ENCODE measurements around the gene SLC49A4. TPM values are rescaled to one million over a fixed set of nuclear protein-coding genes. Genes with fewer than 3 reads are reported as not detected.

SLC49A4 gene
- polyA plus RNA-seq, 2 of the 4 experiments (the other 2 are of a cell fraction) = 11.1 to 16.2 TPM

DNA sequence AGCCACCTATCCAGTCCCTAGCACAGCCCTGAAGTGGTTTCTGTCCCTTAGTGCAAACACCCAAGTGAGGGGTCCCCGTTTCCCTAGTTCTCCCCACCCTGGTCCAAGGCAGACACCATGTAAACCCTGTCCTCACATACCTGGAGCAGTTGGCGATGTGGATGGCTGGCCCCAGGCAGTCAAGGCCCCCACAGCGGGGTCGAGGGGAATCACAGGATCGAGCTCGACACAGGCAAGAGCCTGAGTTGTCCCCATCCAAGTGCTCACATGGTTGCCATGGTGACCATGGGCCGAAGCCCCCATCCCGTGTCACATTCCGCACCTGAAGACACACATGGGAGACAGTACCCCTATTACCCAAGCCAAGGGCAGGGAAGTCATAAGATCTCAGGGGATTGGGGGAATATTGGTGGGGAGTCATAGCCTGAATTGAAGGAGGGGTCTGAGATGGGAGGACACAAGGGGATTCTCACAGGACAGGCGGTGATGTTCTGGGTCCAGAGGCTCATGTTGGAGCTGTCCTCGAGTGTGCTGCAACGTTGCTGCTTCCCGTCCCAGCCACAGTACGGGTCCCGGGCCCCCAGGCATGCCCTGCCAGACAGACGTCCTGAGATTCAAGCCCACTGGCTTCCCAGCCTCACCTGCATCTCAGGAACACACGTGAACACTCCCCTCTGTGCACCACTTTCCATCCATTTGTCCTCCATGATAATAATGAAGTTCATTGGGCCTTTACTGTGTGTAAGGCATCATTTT lies 120.6 kb downstream of the SLC49A4 start:
- DNase-seq (ENCODE audit: low read depth in 1 of 2, low spot score in 1 of 2) = no peak
- Histone ChIP-seq H3K4me1 (no peaks in the 10 kb centered on the region), H3K9me3 (no peaks in the 10 kb centered on the region), H3K27ac (no peak overlapping the region), H3K4me3 (no peak overlapping the region), H3K4me2 (no peak overlapping the region)
- ChIA-PET POLR2A (no interaction called here), CTCF (interaction anchor here (1.4 kb wide), 1 partner anchor 28 kb away, joined by 3 read pairs; no protein-coding TSS in a partner anchor)
- no peak for ATAC-seq
- FAIRE-seq = no peak
- TF ChIP-seq ZC3H11A (IDR thresholded peaks at IDR 0.05) (no peak), SREBF2 (IDR thresholded peaks at IDR 0.05) (no peak), POLR2AphosphoS2 (conservative IDR thresholded peaks at IDR 0.05; ENCODE audit: low read length) (no peak), CBX8 (IDR thresholded peaks at IDR 0.05) (no peak), HDAC2 (IDR thresholded peaks at IDR 0.05) (no peak), HOXB13 (CRISPR knock-in tag; IDR thresholded peaks at IDR 0.05; ENCODE audit: low read depth) (no peak), ZNF302 (CRISPR knock-in tag; IDR thresholded peaks at IDR 0.05) (no peak), TP53 (CRISPR knock-in tag; IDR thresholded peaks at IDR 0.05) (no peak), HOXB5 (CRISPR knock-in tag; IDR thresholded peaks at IDR 0.05) (no peak), JUN (IDR thresholded peaks at IDR 0.05) (no peak), FOSB (CRISPR knock-in tag; IDR thresholded peaks at IDR 0.05) (no peak), NPAS2 (CRISPR knock-in tag; IDR thresholded peaks at IDR 0.05; ENCODE audit: borderline replicate concordance) (no peak)
- TF ChIP-seq, protein P1, sequence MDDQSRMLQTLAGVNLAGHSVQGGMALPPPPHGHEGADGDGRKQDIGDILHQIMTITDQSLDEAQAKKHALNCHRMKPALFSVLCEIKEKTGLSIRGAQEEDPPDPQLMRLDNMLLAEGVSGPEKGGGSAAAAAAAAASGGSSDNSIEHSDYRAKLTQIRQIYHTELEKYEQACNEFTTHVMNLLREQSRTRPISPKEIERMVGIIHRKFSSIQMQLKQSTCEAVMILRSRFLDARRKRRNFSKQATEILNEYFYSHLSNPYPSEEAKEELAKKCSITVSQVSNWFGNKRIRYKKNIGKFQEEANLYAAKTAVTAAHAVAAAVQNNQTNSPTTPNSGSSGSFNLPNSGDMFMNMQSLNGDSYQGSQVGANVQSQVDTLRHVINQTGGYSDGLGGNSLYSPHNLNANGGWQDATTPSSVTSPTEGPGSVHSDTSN (IDR thresholded peaks at IDR 0.05) = no peak
- TF ChIP-seq, protein P2, sequence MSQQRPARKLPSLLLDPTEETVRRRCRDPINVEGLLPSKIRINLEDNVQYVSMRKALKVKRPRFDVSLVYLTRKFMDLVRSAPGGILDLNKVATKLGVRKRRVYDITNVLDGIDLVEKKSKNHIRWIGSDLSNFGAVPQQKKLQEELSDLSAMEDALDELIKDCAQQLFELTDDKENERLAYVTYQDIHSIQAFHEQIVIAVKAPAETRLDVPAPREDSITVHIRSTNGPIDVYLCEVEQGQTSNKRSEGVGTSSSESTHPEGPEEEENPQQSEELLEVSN (IDR thresholded peaks at IDR 0.05; ENCODE audit: borderline replicate concordance, low read depth) = no peak
- TF ChIP-seq, protein P3, sequence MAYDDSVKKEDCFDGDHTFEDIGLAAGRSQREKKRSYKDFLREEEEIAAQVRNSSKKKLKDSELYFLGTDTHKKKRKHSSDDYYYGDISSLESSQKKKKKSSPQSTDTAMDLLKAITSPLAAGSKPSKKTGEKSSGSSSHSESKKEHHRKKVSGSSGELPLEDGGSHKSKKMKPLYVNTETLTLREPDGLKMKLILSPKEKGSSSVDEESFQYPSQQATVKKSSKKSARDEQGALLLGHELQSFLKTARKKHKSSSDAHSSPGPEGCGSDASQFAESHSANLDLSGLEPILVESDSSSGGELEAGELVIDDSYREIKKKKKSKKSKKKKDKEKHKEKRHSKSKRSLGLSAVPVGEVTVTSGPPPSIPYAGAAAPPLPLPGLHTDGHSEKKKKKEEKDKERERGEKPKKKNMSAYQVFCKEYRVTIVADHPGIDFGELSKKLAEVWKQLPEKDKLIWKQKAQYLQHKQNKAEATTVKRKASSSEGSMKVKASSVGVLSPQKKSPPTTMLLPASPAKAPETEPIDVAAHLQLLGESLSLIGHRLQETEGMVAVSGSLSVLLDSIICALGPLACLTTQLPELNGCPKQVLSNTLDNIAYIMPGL (CRISPR knock-in tag; IDR thresholded peaks at IDR 0.05; ENCODE audit: borderline replicate concordance) = no peak
- WGBS (ENCODE audit: missing lambda C conversion rate) = 26% methylated on average over 14 of the region's 17 CpGs

DNA sequence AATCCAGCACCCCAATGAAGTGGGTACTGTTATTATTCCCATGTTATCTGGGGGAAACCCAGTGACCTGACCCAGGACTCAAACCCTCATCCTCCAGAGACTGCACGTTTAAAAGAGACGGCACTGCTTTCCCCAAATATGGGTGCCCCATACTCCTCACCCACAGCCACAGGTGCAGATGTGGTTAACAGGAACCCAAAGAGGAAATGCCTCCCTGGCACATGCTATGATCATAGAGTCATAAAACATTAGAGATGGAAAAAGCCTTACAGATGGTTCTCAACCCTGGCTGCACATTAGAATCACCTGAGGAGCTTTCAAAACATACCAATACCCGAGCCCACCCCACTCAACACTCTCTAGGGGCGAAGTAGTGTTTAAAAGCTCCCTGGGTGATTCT lies 121.2 kb downstream of the SLC49A4 start:
- 44% methylated on average over 4 of the region's 4 CpGs for WGBS (ENCODE audit: missing lambda C conversion rate)

More for the DNA sequence above, 121.2 kb downstream of the SLC49A4 start:
- CTCF ChIA-PET = interaction anchor here (1.4 kb wide), 3 partner anchors 12 to 27 kb away, joined by 3 read pairs; no protein-coding TSS in a partner anchor
- TF ChIP-seq ZC3H11A (IDR thresholded peaks at IDR 0.05) (no peak), ZSCAN20 (CRISPR knock-in tag; IDR thresholded peaks at IDR 0.05) (no peak), MAZ (IDR thresholded peaks at IDR 0.05; ENCODE audit: borderline replicate concordance, low read depth, low read length) (no peak), FOSB (CRISPR knock-in tag; IDR thresholded peaks at IDR 0.05) (no peak), FOXS1 (CRISPR knock-in tag; IDR thresholded peaks at IDR 0.05) (no peak), RFX5 (IDR thresholded peaks at IDR 0.05) (no peak), SREBF2 (IDR thresholded peaks at IDR 0.05) (no peak), HOXA7 (CRISPR knock-in tag; IDR thresholded peaks at IDR 0.05) (no peak), HOXB13 (CRISPR knock-in tag; IDR thresholded peaks at IDR 0.05; ENCODE audit: low read depth) (no peak), KDM5A (IDR thresholded peaks at IDR 0.05) (no peak), JUN (IDR thresholded peaks at IDR 0.05) (no peak)
- TF ChIP-seq, protein P2 (IDR thresholded peaks at IDR 0.05; ENCODE audit: borderline replicate concordance, low read depth) = no peak
- TF ChIP-seq, protein P4, sequence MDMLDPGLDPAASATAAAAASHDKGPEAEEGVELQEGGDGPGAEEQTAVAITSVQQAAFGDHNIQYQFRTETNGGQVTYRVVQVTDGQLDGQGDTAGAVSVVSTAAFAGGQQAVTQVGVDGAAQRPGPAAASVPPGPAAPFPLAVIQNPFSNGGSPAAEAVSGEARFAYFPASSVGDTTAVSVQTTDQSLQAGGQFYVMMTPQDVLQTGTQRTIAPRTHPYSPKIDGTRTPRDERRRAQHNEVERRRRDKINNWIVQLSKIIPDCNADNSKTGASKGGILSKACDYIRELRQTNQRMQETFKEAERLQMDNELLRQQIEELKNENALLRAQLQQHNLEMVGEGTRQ (IDR thresholded peaks at IDR 0.05) = no peak
- TF ChIP-seq, protein P5, sequence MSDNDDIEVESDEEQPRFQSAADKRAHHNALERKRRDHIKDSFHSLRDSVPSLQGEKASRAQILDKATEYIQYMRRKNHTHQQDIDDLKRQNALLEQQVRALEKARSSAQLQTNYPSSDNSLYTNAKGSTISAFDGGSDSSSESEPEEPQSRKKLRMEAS (IDR thresholded peaks at IDR 0.05) = no peak
- TF ChIP-seq, protein P6, sequence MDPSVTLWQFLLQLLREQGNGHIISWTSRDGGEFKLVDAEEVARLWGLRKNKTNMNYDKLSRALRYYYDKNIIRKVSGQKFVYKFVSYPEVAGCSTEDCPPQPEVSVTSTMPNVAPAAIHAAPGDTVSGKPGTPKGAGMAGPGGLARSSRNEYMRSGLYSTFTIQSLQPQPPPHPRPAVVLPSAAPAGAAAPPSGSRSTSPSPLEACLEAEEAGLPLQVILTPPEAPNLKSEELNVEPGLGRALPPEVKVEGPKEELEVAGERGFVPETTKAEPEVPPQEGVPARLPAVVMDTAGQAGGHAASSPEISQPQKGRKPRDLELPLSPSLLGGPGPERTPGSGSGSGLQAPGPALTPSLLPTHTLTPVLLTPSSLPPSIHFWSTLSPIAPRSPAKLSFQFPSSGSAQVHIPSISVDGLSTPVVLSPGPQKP (IDR thresholded peaks at IDR 0.05; ENCODE audit: low read depth, low read length) = no peak
- TF ChIP-seq, protein P7, sequence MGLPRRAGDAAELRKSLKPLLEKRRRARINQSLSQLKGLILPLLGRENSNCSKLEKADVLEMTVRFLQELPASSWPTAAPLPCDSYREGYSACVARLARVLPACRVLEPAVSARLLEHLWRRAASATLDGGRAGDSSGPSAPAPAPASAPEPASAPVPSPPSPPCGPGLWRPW (IDR thresholded peaks at IDR 0.05) = no peak
- DNase-seq (ENCODE audit: low read depth in 1 of 2, low spot score in 1 of 2) = no peak
- H3K27ac ChIP-seq = no peak overlapping the region
- POLR2A ChIA-PET = no interaction called here
- no peak overlapping the region for H3K4me2 ChIP-seq
- FAIRE-seq = no peak
- no peaks in the 10 kb centered on the region for H3K4me1 ChIP-seq
- no peaks in the 10 kb centered on the region for H3K9me3 ChIP-seq
- H3K4me3 ChIP-seq = no peak overlapping the region
- ATAC-seq = no peak

Measured in A549 (cell line).